Natural killer cell (primary cell): Measurements from ENCODE around the gene CDC42EP4. TPM values are rescaled to one million over a fixed set of nuclear protein-coding genes. Genes with fewer than 3 reads are reported as not detected.
A peak's percentile ranks its signal among the peaks of the same experiment; 100 is the strongest.

Experiments
- ATAC-seq, 3 donors: fragments of 150-1000 bp in 2 of 3; fragments of 200-7000 bp in 1 of 3; cut with Tn5 transposase; 1 replicate in 1 of 3; 2 replicates in 2 of 3; pipeline ENCODE4 v1.10.0; 2021; ENCODE audit warnings: mild to moderate bottlenecking in 2 of 3, moderate library complexity in 2 of 3
- DNase-seq, 2 donors: peaks; one replicate each; pipeline versions ENCODE4 v3.0.0 to v3.0.0-alpha.2; 2013 to 2021; ENCODE audit warnings: mixed read lengths in 1 of 2
- H3K27ac ChIP-seq: one replicate; pipeline ENCODE4 v1.5.1; 2013; ENCODE audit warnings: mild to moderate bottlenecking, low read length
- H3K27me3 ChIP-seq: one replicate; pipeline ENCODE4 v1.6.1; 2013; ENCODE audit warnings: low read length; ENCODE audit not compliant: control insufficient read depth, insufficient read depth
- H3K36me3 ChIP-seq: one replicate; pipeline ENCODE4 v1.6.1; 2013; ENCODE audit warnings: low read length; ENCODE audit not compliant: control insufficient read depth, insufficient read depth
- H3K4me1 ChIP-seq: one replicate; pipeline ENCODE4 v1.6.1; 2013; ENCODE audit warnings: low read length; ENCODE audit not compliant: control insufficient read depth, insufficient read depth
- H3K4me3 ChIP-seq: one replicate; pipeline ENCODE4 v1.5.1; 2013; ENCODE audit warnings: low read length
- H3K9me3 ChIP-seq: one replicate; pipeline ENCODE4 v1.6.1; 2013; ENCODE audit warnings: low read length; ENCODE audit not compliant: control insufficient read depth, insufficient read depth
- H3K27ac Mint-ChIP-seq, 2 donors: one replicate each; pipeline ENCODE4 v1.8.0; 2022; ENCODE audit warnings: mild to moderate bottlenecking in 2 of 2, mixed read lengths in 2 of 2, moderate library complexity in 1 of 2
- H3K27me3 Mint-ChIP-seq, 2 donors: one replicate each; pipeline ENCODE4 v1.8.0; 2022; ENCODE audit warnings: low read depth in 2 of 2, mixed read lengths in 2 of 2
- H3K36me3 Mint-ChIP-seq: one replicate; pipeline ENCODE4 v1.8.0; 2022; ENCODE audit warnings: mixed read lengths
- H3K4me1 Mint-ChIP-seq, 2 donors: one replicate each; pipeline ENCODE4 v1.8.0; 2022; ENCODE audit warnings: mixed read lengths in 2 of 2
- H3K4me3 Mint-ChIP-seq: one replicate; pipeline ENCODE4 v1.8.0; 2022; ENCODE audit warnings: mild to moderate bottlenecking, moderate library complexity, mixed read lengths
- H3K9me3 Mint-ChIP-seq, 2 donors: one replicate each; pipeline ENCODE4 v1.8.0; 2022; ENCODE audit warnings: mixed read lengths in 2 of 2
- WGBS: methylation state at CpG from one replicate; pipeline ENCODE4 v1.1.7; 2013; ENCODE audit warnings: missing lambda C conversion rate; ENCODE audit not compliant: insufficient coverage; 5-methylcytosine and 5-hydroxymethylcytosine counted together
- intact Hi-C: fragments of 100-400 bp; cut with micrococcal nuclease; formaldehyde crosslinking; loops from one replicate; pipeline ENCODE4 v1.14.2; 2022
- total RNA-seq, 4 donors: library from RNA; stranded (reverse); fragments of 120-200 nt in 1 of 4; gene quantifications; one replicate each; pipeline versions ENCODE4 v1.2.3 to v1.2.4, GENCODE V29; 2013 to 2022
- TF ChIP-seq, protein P1 (sequence below): fragments of 200-600 bp; IDR thresholded peaks from one replicate; pipeline ENCODE4 v1.8.0; 2022; ENCODE audit warnings: antibody characterized with exemption

CDC42EP4 gene
- total RNA-seq: 1 to 10 TPM; 2.5 to 9.6 (median 4.4) TPM
- total RNA-seq (2013): 2.0 TPM

- intact Hi-C loops: loop anchor here (2.0 kb wide), 1 partner anchor 79 kb away; a partner anchor contains a TSS
- H3K36me3 ChIP-seq: no peaks in the 10 kb centered on the region
- TF ChIP-seq, protein P1, sequence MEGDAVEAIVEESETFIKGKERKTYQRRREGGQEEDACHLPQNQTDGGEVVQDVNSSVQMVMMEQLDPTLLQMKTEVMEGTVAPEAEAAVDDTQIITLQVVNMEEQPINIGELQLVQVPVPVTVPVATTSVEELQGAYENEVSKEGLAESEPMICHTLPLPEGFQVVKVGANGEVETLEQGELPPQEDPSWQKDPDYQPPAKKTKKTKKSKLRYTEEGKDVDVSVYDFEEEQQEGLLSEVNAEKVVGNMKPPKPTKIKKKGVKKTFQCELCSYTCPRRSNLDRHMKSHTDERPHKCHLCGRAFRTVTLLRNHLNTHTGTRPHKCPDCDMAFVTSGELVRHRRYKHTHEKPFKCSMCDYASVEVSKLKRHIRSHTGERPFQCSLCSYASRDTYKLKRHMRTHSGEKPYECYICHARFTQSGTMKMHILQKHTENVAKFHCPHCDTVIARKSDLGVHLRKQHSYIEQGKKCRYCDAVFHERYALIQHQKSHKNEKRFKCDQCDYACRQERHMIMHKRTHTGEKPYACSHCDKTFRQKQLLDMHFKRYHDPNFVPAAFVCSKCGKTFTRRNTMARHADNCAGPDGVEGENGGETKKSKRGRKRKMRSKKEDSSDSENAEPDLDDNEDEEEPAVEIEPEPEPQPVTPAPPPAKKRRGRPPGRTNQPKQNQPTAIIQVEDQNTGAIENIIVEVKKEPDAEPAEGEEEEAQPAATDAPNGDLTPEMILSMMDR: no peak
- H3K4me3 Mint-ChIP-seq: peak within 1 kb of the TSS; percentile 82
- peak; percentile 81 to 88 for DNase-seq
- peak within 1 kb of the TSS; percentile 62 for H3K4me3 ChIP-seq
- H3K4me1 ChIP-seq: peaks cover 22% of the 10 kb centered on the region
- peak within 1 kb of the TSS; percentile 44 for H3K27ac ChIP-seq
- H3K9me3 ChIP-seq: no peaks in the 10 kb centered on the region
- WGBS: 3% methylated on average over 71 of the region's 71 CpGs
- H3K4me1 Mint-ChIP-seq: peaks cover 7 to 15% of the 10 kb centered on the region in 2 donors
- ATAC-seq: peak; percentile 92 to 95 (median 94)
- peaks cover 3% of the 10 kb centered on the region for H3K27me3 ChIP-seq
- H3K36me3 Mint-ChIP-seq: no peaks in the 10 kb centered on the region
- peaks cover 0 to 3% of the 10 kb centered on the region in 2 donors for H3K27me3 Mint-ChIP-seq
- H3K27ac Mint-ChIP-seq: peak within 1 kb of the TSS in 1 of 2 donors; percentile 82
- H3K9me3 Mint-ChIP-seq: no peaks in the 10 kb centered on the region
These were observed at the start of gene CDC42EP4 for GRCh38 chr17:73311781-73312641. Gene CDC42EP4, minus strand, starts transcription at chr17:73312001. Its CDS starts 25,501 bp downstream, at chr17:73286500.

DNA sequence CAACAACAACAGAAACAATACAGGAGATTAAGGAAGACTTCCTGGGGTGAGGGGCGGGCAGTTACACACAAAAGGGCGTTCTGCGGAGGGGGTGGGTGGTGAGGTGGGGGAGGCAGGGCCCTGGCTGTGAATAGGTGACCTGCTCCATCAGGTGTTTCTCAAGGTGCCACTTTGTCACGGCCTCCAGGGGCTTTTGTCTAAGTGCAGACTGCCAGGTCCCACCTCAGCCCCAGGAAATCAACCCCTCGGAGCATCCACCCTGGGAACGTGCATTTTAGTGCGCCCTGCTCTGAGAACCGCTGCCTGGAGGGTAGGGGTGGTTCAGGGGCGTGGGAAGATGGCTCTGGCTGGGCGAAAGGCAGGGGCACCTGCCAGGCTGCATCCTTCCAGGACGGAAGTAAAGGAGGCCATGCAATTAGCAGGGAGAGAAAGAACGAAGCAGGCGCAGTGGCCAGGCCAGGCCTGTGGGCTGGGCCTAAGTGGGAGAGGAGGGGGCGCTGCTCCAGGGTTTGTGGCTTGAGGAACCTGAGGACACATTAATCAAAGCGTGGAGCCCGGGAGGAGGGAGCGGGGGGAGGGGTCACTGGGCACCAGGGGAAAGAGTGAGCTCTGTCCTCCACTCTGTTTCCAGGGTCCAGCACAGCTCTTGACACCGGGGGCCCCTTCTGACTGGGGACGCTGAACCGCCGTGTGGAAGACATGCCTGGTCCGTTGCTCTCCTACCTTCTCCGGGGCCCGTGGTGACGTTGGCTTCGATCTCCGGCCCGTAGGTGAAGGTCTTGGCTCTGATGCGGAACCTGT is 49.4 kb upstream of the CDC42EP4 start:
- Mint-ChIP-seq H3K4me1 (no peaks in the 10 kb centered on the region), H3K9me3 (no peaks in the 10 kb centered on the region), H3K27ac (no peak overlapping the region), H3K27me3 (peaks cover 0 to 7% of the 10 kb centered on the region in 2 donors), H3K36me3 (no peaks in the 10 kb centered on the region), H3K4me3 (no peak overlapping the region)
- TF ChIP-seq, protein P1: no peak
- no peak overlapping the region for H3K4me3 ChIP-seq
- DNase-seq (no peak), ATAC-seq (no peak)
- no peaks in the 10 kb centered on the region for H3K36me3 ChIP-seq
- intact Hi-C loops: no loop called here
- no peaks in the 10 kb centered on the region for H3K9me3 ChIP-seq
- H3K27ac ChIP-seq: no peak overlapping the region
- 85% methylated on average over 29 of the region's 29 CpGs for WGBS
- no peaks in the 10 kb centered on the region for H3K4me1 ChIP-seq
- no peaks in the 10 kb centered on the region for H3K27me3 ChIP-seq

DNA sequence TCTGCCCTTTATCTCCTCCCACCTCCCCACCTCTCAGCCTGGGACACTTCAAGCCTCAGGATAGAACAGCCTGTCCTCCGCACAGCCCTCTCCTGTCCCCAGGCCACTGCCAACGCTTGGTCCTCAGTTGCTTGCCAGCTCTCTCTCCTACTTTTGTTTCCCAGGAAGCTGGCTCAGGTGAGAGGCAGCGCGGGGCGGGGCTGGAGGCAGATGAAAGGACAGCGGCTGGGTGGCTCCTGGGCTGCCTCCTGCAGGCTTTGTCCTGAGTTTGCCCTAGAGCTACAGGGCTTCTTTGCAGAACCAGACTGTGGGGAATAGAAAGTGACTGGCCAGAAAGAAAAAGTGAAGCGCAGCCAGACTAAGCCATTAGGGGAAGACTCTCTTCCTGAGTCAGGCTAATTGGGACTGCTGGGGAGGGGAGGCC is 48.2 kb upstream of the CDC42EP4 start:
- no peak overlapping the region for H3K27ac ChIP-seq
- 85% methylated on average over 7 of the region's 7 CpGs for WGBS
- no peaks in the 10 kb centered on the region for H3K36me3 Mint-ChIP-seq

More for the DNA sequence above, 48.2 kb upstream of the CDC42EP4 start:
- H3K9me3 ChIP-seq: no peaks in the 10 kb centered on the region
- Mint-ChIP-seq H3K4me1 (no peaks in the 10 kb centered on the region), H3K27ac (no peak overlapping the region), H3K4me3 (no peak overlapping the region), H3K27me3 (peaks cover 0 to 3% of the 10 kb centered on the region in 2 donors), H3K9me3 (no peaks in the 10 kb centered on the region)
- DNase-seq (no peak), ATAC-seq (no peak)
- no peaks in the 10 kb centered on the region for H3K4me1 ChIP-seq
- no peak overlapping the region for H3K4me3 ChIP-seq
- intact Hi-C loops: no loop called here
- H3K36me3 ChIP-seq: no peaks in the 10 kb centered on the region
- H3K27me3 ChIP-seq: no peaks in the 10 kb centered on the region
- TF ChIP-seq, protein P1: no peak
